ENCODE measurements around the gene INTS11. TPM values are rescaled to one million over a fixed set of nuclear protein-coding genes. Genes with fewer than 3 reads are reported as not detected.

Gene INTS11
- total RNA-seq, 1 donor from 2014 or later = 94.2 TPM

DNA sequence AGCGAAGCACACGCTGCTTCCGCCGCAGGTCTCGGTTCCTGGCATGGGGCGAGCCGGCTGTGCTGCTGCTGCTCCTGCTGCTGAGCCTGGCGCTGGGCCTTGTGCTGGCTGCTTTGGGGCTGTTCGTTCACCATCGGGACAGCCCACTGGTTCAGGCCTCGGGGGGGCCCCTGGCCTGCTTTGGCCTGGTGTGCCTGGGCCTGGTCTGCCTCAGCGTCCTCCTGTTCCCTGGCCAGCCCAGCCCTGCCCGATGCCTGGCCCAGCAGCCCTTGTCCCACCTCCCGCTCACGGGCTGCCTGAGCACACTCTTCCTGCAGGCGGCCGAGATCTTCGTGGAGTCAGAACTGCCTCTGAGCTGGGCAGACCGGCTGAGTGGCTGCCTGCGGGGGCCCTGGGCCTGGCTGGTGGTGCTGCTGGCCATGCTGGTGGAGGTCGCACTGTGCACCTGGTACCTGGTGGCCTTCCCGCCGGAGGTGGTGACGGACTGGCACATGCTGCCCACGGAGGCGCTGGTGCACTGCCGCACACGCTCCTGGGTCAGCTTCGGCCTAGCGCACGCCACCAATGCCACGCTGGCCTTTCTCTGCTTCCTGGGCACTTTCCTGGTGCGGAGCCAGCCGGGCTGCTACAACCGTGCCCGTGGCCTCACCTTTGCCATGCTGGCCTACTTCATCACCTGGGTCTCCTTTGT is 9.2 kb upstream of the INTS11 start:
- no peak for DNase-seq (ENCODE audit: low read depth)
- TF ChIP-seq, protein P1, sequence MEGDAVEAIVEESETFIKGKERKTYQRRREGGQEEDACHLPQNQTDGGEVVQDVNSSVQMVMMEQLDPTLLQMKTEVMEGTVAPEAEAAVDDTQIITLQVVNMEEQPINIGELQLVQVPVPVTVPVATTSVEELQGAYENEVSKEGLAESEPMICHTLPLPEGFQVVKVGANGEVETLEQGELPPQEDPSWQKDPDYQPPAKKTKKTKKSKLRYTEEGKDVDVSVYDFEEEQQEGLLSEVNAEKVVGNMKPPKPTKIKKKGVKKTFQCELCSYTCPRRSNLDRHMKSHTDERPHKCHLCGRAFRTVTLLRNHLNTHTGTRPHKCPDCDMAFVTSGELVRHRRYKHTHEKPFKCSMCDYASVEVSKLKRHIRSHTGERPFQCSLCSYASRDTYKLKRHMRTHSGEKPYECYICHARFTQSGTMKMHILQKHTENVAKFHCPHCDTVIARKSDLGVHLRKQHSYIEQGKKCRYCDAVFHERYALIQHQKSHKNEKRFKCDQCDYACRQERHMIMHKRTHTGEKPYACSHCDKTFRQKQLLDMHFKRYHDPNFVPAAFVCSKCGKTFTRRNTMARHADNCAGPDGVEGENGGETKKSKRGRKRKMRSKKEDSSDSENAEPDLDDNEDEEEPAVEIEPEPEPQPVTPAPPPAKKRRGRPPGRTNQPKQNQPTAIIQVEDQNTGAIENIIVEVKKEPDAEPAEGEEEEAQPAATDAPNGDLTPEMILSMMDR (IDR thresholded peaks at IDR 0.05; ENCODE audit: insufficient read depth, low read length, poor library complexity, severe bottlenecking) = no peak
- Histone ChIP-seq H3K27me3 (ENCODE audit: control insufficient read depth, insufficient read depth, low read length) (peaks cover 2% of the 10 kb centered on the region), H3K36me3 (ENCODE audit: control insufficient read depth, insufficient read depth, low read length) (no peaks in the 10 kb centered on the region), H3K4me3 (ENCODE audit: low read depth, low read length) (no peak overlapping the region)

DNA sequence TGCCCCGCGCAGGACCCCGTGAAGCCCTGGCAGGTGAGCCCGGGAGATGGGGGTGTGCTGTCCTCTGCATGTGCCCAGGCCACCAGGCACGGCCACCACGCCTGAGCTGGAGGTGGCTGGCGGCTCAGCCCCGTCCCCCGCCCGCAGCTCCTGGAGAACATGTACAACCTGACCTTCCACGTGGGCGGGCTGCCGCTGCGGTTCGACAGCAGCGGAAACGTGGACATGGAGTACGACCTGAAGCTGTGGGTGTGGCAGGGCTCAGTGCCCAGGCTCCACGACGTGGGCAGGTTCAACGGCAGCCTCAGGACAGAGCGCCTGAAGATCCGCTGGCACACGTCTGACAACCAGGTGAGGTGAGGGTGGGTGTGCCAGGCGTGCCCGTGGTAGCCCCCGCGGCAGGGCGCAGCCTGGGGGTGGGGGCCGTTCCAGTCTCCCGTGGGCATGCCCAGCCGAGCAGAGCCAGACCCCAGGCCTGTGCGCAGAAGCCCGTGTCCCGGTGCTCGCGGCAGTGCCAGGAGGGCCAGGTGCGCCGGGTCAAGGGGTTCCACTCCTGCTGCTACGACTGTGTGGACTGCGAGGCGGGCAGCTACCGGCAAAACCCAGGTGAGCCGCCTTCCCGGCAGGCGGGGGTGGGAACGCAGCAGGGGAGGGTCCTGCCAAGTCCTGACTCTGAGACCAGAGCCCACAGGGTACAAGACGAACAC is 8.5 kb upstream of the INTS11 start:
- Histone ChIP-seq H3K4me3 (ENCODE audit: low read depth, low read length) (no peak overlapping the region), H3K27me3 (ENCODE audit: control insufficient read depth, insufficient read depth, low read length) (peaks cover 2% of the 10 kb centered on the region), H3K36me3 (ENCODE audit: control insufficient read depth, insufficient read depth, low read length) (no peaks in the 10 kb centered on the region)
- DNase-seq (ENCODE audit: low read depth) = no peak
- TF ChIP-seq, protein P1 (IDR thresholded peaks at IDR 0.05; ENCODE audit: insufficient read depth, low read length, poor library complexity, severe bottlenecking) = no peak

DNA sequence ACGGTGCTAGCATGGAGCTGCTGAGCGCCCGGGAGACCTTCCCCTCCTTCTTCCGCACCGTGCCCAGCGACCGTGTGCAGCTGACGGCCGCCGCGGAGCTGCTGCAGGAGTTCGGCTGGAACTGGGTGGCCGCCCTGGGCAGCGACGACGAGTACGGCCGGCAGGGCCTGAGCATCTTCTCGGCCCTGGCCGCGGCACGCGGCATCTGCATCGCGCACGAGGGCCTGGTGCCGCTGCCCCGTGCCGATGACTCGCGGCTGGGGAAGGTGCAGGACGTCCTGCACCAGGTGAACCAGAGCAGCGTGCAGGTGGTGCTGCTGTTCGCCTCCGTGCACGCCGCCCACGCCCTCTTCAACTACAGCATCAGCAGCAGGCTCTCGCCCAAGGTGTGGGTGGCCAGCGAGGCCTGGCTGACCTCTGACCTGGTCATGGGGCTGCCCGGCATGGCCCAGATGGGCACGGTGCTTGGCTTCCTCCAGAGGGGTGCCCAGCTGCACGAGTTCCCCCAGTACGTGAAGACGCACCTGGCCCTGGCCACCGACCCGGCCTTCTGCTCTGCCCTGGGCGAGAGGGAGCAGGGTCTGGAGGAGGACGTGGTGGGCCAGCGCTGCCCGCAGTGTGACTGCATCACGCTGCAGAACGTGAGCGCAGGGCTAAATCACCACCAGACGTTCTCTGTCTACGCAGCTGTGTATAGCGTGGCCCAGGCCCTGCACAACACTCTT is 7.7 kb upstream of the INTS11 start:
- Histone ChIP-seq H3K4me3 (ENCODE audit: low read depth, low read length) (no peak overlapping the region), H3K27me3 (ENCODE audit: control insufficient read depth, insufficient read depth, low read length) (peaks cover 2% of the 10 kb centered on the region), H3K36me3 (ENCODE audit: control insufficient read depth, insufficient read depth, low read length) (no peaks in the 10 kb centered on the region)
- DNase-seq (ENCODE audit: low read depth) = no peak
- TF ChIP-seq, protein P1 (IDR thresholded peaks at IDR 0.05; ENCODE audit: insufficient read depth, low read length, poor library complexity, severe bottlenecking) = no peak

DNA sequence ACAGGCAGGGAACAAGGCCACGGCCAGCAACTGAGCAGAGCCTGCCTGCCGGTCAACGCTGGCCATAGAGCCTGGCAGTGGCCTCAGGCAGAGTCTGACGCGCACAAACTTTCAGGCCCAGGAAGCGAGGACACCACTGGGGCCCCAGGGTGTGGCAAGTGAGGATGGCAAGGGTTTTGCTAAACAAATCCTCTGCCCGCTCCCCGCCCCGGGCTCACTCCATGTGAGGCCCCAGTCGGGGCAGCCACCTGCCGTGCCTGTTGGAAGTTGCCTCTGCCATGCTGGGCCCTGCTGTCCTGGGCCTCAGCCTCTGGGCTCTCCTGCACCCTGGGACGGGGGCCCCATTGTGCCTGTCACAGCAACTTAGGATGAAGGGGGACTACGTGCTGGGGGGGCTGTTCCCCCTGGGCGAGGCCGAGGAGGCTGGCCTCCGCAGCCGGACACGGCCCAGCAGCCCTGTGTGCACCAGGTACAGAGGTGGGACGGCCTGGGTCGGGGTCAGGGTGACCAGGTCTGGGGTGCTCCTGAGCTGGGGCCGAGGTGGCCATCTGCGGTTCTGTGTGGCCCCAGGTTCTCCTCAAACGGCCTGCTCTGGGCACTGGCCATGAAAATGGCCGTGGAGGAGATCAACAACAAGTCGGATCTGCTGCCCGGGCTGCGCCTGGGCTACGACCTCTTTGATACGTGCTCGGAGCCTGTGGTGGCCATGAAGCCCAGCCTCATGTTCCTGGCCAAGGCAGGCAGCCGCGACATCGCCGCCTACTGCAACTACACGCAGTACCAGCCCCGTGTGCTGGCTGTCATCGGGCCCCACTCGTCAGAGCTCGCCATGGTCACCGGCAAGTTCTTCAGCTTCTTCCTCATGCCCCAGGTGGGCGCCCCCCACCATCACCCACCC is 6.9 kb upstream of the INTS11 start, which contains the start of gene TAS1R3:
TAS1R3 (plus strand) TSS at position 213 of the 898 bp plus-strand sequence; CDS start at position 279, 66 bp downstream.
- DNase-seq (ENCODE audit: low read depth) = no peak
- Histone ChIP-seq H3K27me3 (ENCODE audit: control insufficient read depth, insufficient read depth, low read length) (peaks cover 2% of the 10 kb centered on the region), H3K4me3 (ENCODE audit: low read depth, low read length) (no peak within 1 kb of the TSS), H3K36me3 (ENCODE audit: control insufficient read depth, insufficient read depth, low read length) (no peaks in the 10 kb centered on the region)
- TF ChIP-seq, protein P1 (IDR thresholded peaks at IDR 0.05; ENCODE audit: insufficient read depth, low read length, poor library complexity, severe bottlenecking) = no peak

DNA sequence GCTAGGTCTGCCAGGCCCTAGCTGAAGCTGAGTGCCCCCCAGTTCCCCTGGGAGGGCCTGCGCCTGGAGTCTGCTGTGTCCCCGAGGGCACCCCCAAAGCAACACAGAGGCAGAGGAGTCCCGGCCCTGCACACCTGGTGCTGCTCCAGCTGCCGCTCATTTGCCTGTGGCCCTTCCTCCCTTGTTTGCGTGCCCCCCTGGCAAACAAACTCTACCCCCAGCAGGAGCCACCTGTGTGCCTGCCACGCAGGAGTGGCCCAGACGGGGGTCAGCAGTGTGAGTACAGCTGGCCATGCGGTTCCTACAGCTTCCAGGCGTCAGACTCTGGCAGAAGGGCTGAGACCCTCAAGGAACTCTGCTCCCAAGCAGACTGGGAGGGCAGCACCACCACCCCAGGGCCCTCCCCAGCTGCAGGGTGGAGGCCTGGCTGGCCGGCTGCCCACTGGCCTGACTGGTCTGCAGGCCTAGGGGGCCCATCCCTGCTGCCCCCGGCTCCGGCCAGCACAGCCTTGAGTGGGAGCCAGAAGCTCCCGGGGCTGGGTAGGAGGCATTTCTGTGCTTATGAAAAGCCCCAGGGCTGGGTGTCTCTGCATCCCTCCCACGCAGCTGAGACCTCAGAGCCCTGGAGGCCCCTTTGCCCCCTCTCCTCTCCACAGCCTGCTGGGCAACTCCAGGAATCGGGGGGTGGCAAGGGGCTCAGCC is 6.1 kb upstream of the INTS11 start:
- Histone ChIP-seq H3K4me3 (ENCODE audit: low read depth, low read length) (no peak overlapping the region), H3K36me3 (ENCODE audit: control insufficient read depth, insufficient read depth, low read length) (no peaks in the 10 kb centered on the region), H3K27me3 (ENCODE audit: control insufficient read depth, insufficient read depth, low read length) (peaks cover 2% of the 10 kb centered on the region)
- no peak for DNase-seq (ENCODE audit: low read depth)
- TF ChIP-seq, protein P1 (IDR thresholded peaks at IDR 0.05; ENCODE audit: insufficient read depth, low read length, poor library complexity, severe bottlenecking) = no peak
